HEK293 (cell line): ENCODE data around the gene DAZAP1.

Experiments used
- CTCF ChIA-PET: fragments of 350-600 bp; formaldehyde crosslinking; extraction: SDS; loops from one replicate; lab custom pipeline; 2021; ENCODE audit warnings: antibody characterized with exemption; lab: Yijun Ruan, JAX
- POLR2A ChIA-PET: fragments of 300-600 bp; formaldehyde crosslinking; extraction: SDS; loops from one replicate; lab custom pipeline; 2020; ENCODE audit warnings: antibody characterized with exemption, inconsistent platforms; lab: Yijun Ruan, JAX
- H3K27ac ChIP-seq: fragments of 200-500 bp; sonication (Bioruptor generic); 2 replicates; pipeline ENCODE4 v1.5.1; 2014; ENCODE audit warnings: low read depth, low read length, control low read depth, inconsistent platforms; ENCODE audit errors: extremely low read depth
- H3K36me3 ChIP-seq, 2 experiments: fragments of 200-500 bp in 1 of 2; sonication (Bioruptor generic) in 1 of 2; 1 replicate in 1 of 2; 2 replicates in 1 of 2; pipeline ENCODE4 v1.5.1; 2014 to 2017; ENCODE audit warnings: inconsistent platforms in 2 of 2, low read length in 2 of 2; ENCODE audit not compliant: control insufficient read depth in 2 of 2, insufficient read depth in 1 of 2
- H3K4me1 ChIP-seq: fragments of 200-500 bp; sonication (Bioruptor generic); 2 replicates; pipeline ENCODE4 v1.5.1; 2014; ENCODE audit warnings: mild to moderate bottlenecking, low read length, inconsistent platforms; ENCODE audit not compliant: control insufficient read depth, insufficient read depth
- H3K4me3 ChIP-seq: 2 replicates; pipeline ENCODE4 v1.5.1; 2011; ENCODE audit warnings: low read depth, mild to moderate bottlenecking, control low read depth, low read length, moderate library complexity
- H3K9me3 ChIP-seq: fragments of 200-500 bp; sonication (Bioruptor generic); 2 replicates; pipeline ENCODE4 v1.5.1; 2014; ENCODE audit warnings: low read depth, low read length, inconsistent platforms; ENCODE audit not compliant: control insufficient read depth, insufficient read depth
- ATF2 ChIP-seq: fragments of 450-650 bp; formaldehyde crosslinking; IDR thresholded peaks from 2 replicates; pipeline ENCODE4 v1.5.1; 2016; ENCODE audit warnings: missing biosample characterization, missing genetic modification characterization, low read depth
- GLI4 ChIP-seq: fragments of 450-650 bp; formaldehyde crosslinking; IDR thresholded peaks from 2 replicates; pipeline ENCODE4 v1.5.1; 2016; ENCODE audit warnings: missing biosample characterization, missing genetic modification characterization
- GLIS1 ChIP-seq: fragments of 450-650 bp; formaldehyde crosslinking; IDR thresholded peaks from 2 replicates; pipeline ENCODE4 v1.5.1; 2016; ENCODE audit warnings: missing biosample characterization, missing genetic modification characterization
- GLIS2 ChIP-seq: fragments of 450-650 bp; formaldehyde crosslinking; IDR thresholded peaks from 2 replicates; pipeline ENCODE4 v1.5.1; 2016; ENCODE audit warnings: missing biosample characterization, missing genetic modification characterization
- HOXC10 ChIP-seq: sonication (generic); formaldehyde crosslinking; IDR thresholded peaks from 2 replicates; pipeline ENCODE4 v1.8.1; 2023; ENCODE audit warnings: mild to moderate bottlenecking, missing genetic modification reagents
- IKZF3 ChIP-seq: fragments of 450-650 bp; IDR thresholded peaks from 2 replicates; pipeline ENCODE4 v1.5.0; 2018; ENCODE audit warnings: missing biosample characterization, mild to moderate bottlenecking, missing genetic modification characterization, moderate library complexity
- KLF1 ChIP-seq: fragments of 450-650 bp; formaldehyde crosslinking; IDR thresholded peaks from 2 replicates; pipeline ENCODE4 v1.5.1; 2016; ENCODE audit warnings: missing biosample characterization, missing genetic modification characterization
- KLF10 ChIP-seq: fragments of 450-650 bp; IDR thresholded peaks from 2 replicates; pipeline ENCODE4 v1.5.1; 2018; ENCODE audit warnings: missing biosample characterization, mild to moderate bottlenecking, missing genetic modification characterization
- KLF9 ChIP-seq: fragments of 450-650 bp; formaldehyde crosslinking; IDR thresholded peaks from 2 replicates; pipeline ENCODE4 v1.5.1; 2016; ENCODE audit warnings: missing biosample characterization, missing genetic modification characterization, low read depth
- SP2 ChIP-seq: fragments of 450-650 bp; formaldehyde crosslinking; IDR thresholded peaks from 2 replicates; pipeline ENCODE4 v1.5.1; 2016; ENCODE audit warnings: missing biosample characterization, missing genetic modification characterization
- SP3 ChIP-seq: fragments of 450-650 bp; formaldehyde crosslinking; IDR thresholded peaks from 2 replicates; pipeline ENCODE4 v1.5.1; 2016; ENCODE audit warnings: missing biosample characterization, missing genetic modification characterization
- SP7 ChIP-seq: fragments of 450-650 bp; formaldehyde crosslinking; IDR thresholded peaks from 2 replicates; pipeline ENCODE4 v1.5.1; 2016; ENCODE audit warnings: missing biosample characterization, missing genetic modification characterization
- ZBTB17 ChIP-seq: fragments of 450-650 bp; formaldehyde crosslinking; IDR thresholded peaks from 2 replicates; pipeline ENCODE4 v1.5.1; 2016; ENCODE audit warnings: missing biosample characterization, missing genetic modification characterization
- ZEB2 ChIP-seq: fragments of 450-650 bp; formaldehyde crosslinking; IDR thresholded peaks from 2 replicates; pipeline ENCODE4 v1.5.1; 2016; ENCODE audit warnings: missing biosample characterization, missing genetic modification characterization
- ZFP69B ChIP-seq: fragments of 450-650 bp; formaldehyde crosslinking; IDR thresholded peaks from 2 replicates; pipeline ENCODE4 v1.5.1; 2016; ENCODE audit warnings: missing biosample characterization, missing genetic modification characterization
- ZIC2 ChIP-seq: fragments of 450-650 bp; formaldehyde crosslinking; IDR thresholded peaks from 2 replicates; pipeline ENCODE4 v1.5.1; 2016; ENCODE audit warnings: missing biosample characterization, missing genetic modification characterization
- ZNF146 ChIP-seq: fragments of 450-650 bp; formaldehyde crosslinking; IDR thresholded peaks from 2 replicates; pipeline ENCODE4 v1.5.1; 2016; ENCODE audit warnings: missing biosample characterization, missing genetic modification characterization
- ZNF148 ChIP-seq: fragments of 450-650 bp; formaldehyde crosslinking; IDR thresholded peaks from 2 replicates; pipeline ENCODE4 v1.5.0; 2017; ENCODE audit warnings: missing biosample characterization, missing genetic modification characterization, borderline replicate concordance
- ZNF23 ChIP-seq: fragments of 450-650 bp; formaldehyde crosslinking; IDR thresholded peaks from 2 replicates; pipeline ENCODE4 v1.5.1; 2016; ENCODE audit warnings: missing biosample characterization, missing genetic modification characterization, borderline replicate concordance
- ZNF24 ChIP-seq: fragments of 450-650 bp; formaldehyde crosslinking; IDR thresholded peaks from 2 replicates; pipeline ENCODE4 v1.5.1; 2016; ENCODE audit warnings: missing biosample characterization, missing genetic modification characterization
- ZNF324 ChIP-seq: fragments of 450-650 bp; formaldehyde crosslinking; IDR thresholded peaks from 2 replicates; pipeline ENCODE4 v1.5.1; 2016; ENCODE audit warnings: missing biosample characterization, missing genetic modification characterization
- ZNF341 ChIP-seq: fragments of 450-650 bp; formaldehyde crosslinking; IDR thresholded peaks from 2 replicates; pipeline ENCODE4; 2016; ENCODE audit warnings: low read depth, missing biosample characterization, missing genetic modification characterization
- ZNF398 ChIP-seq: fragments of 450-650 bp; formaldehyde crosslinking; IDR thresholded peaks from 2 replicates; pipeline ENCODE4 v1.5.1; 2017; ENCODE audit warnings: missing biosample characterization, missing genetic modification characterization
- ZNF48 ChIP-seq: fragments of 450-650 bp; formaldehyde crosslinking; IDR thresholded peaks from 2 replicates; pipeline ENCODE4 v1.5.1; 2016; ENCODE audit warnings: missing biosample characterization, missing genetic modification characterization
- ZNF600 ChIP-seq: fragments of 450-650 bp; formaldehyde crosslinking; IDR thresholded peaks from 2 replicates; pipeline ENCODE4 v1.5.1; 2016; ENCODE audit warnings: missing biosample characterization, missing genetic modification characterization
- ZNF664 ChIP-seq: fragments of 450-650 bp; formaldehyde crosslinking; IDR thresholded peaks from 2 replicates; pipeline ENCODE4 v1.5.1; 2016; ENCODE audit warnings: missing biosample characterization, missing genetic modification characterization
- ZNF670 ChIP-seq: fragments of 450-650 bp; formaldehyde crosslinking; IDR thresholded peaks from 2 replicates; pipeline ENCODE4 v1.5.1; 2016; ENCODE audit warnings: missing biosample characterization, missing genetic modification characterization, low read depth
- ZNF707 ChIP-seq: fragments of 450-650 bp; formaldehyde crosslinking; IDR thresholded peaks from 2 replicates; pipeline ENCODE4 v1.5.1; 2016; ENCODE audit warnings: missing biosample characterization, missing genetic modification characterization

DAZAP1 gene

DNA sequence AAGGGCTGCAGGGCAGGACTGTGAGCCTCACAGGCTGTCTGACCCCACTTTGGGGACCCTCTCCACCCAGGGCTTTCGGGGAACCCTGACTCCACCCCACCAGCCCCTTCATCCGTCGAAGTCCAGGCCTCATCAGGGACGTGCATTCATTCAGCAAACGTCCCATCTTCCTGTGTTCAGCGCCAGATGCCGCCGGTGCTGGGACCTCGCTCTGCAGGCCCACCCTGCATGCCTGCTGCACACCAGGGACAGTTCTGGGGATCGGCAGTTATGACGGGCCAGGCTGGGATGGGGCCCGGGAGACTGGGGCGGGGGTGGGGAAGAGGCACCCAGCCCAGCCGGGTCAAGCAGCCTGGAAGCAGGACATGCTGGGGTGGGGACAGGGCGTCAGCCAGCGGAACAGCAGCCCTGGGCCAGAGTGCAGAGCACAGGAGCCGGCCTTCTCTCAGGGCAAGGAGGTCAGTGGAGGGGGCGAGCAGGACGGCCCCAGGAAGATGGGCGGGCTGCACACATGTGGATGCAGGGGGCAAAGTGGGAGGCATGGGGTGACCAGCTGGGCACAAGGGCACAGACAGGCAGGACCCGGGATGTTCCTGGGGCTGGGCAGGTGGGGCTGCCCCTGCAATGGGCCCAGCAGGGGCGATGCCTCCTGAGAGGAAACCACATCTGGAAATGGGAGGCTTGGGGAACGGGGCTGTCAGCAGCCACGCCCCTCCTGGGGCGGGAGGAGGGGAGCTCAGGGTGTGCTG, 11.2 kb upstream of the DAZAP1 start (continued):
- 0 out of 2 replicates have a peak, but pooled peaks have one; percentile 29 for TF ChIP-seq KLF10 (tag by site-specific recombination)
- TF ChIP-seq SP3 (tag by site-specific recombination), result peak; percentile 57; the same call in 1 of the 2 replicates
- TF ChIP-seq ZNF664 (tag by site-specific recombination), result no peak
- 0 out of 2 replicates have a peak, but pooled peaks have one; percentile 39 for TF ChIP-seq GLIS1 (tag by site-specific recombination)
- TF ChIP-seq ZBTB17 (tag by site-specific recombination), result 0 out of 2 replicates have a peak, but pooled peaks have one; percentile 10
- TF ChIP-seq ZNF148 (tag by site-specific recombination), result no peak
- TF ChIP-seq ZFP69B, result 0 out of 2 replicates have a peak, but pooled peaks have one; percentile 24
- peak; percentile 70 for TF ChIP-seq KLF9
- peak; percentile 48; the same call in 1 of the 2 replicates for TF ChIP-seq ZNF341 (tag by site-specific recombination)
- TF ChIP-seq ZIC2 (tag by site-specific recombination), result peak; percentile 78
- no peak for TF ChIP-seq ZNF24 (tag by site-specific recombination)
- peak; percentile 89 for TF ChIP-seq ZNF600 (tag by site-specific recombination)

DNA sequence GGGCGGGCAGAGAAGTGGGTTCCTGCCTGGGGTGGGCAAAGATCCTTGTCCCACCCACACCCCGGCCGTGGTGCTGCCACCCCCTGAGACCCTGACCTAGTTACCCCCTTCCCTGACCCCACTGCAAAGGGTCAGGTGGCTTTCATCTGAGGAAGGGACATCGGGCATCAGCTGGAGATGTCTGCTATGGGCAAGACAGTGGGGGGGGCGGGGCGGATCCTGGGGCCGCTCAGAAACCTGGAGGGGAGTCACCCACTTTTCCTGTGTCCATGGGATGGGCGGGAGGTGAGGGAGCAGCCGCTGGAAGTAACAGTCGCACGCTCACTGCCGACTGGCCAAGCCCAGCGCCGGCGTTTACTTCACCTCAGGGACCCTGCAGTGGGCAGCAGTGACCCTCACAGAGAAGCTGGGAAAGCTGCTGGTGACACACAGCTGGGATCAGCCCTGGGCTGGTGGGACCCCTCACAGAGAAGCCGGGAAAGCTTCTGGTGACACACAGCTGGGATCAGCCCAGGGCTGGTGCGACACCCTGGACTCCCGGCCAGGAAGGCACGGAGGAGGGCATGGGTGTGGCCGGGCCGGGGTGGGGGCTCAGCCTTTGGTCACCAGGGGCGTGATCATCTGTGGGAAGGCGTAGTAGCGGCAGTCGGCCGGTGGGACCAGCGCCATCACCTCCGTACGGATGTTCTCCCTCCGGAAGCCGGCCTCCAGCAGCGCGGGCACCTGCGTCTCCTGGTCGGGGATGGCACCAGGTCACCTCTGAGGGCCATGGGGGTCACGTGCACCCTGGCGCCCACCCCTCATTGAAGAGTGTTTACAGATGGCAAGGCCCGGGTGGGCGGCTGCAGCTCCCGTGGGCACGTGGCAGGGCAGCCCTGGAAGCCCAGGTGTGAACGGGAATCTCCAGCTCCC, 10.4 kb upstream of the DAZAP1 start:
- H3K9me3 ChIP-seq, result no peaks in the 10 kb centered on the region
- ChIA-PET POLR2A (interaction anchor here (0.6 to 2.4 kb wide), 4 partner anchors 8 to 128 kb away, joined by 3 to 7 read pairs (median 5); partner anchors contain the start of gene CIRBP), CTCF (no interaction called here)
- H3K27ac ChIP-seq, result no peak overlapping the region
- H3K4me1 ChIP-seq, result no peaks in the 10 kb centered on the region
- H3K36me3 ChIP-seq, result peaks cover 0 to 45% of the 10 kb centered on the region in 2 experiments; a peak in 2 of 3 replicates
- no peak overlapping the region for H3K4me3 ChIP-seq
- TF ChIP-seq ZFP69B (no peak), GLIS2 (0 out of 2 replicates have a peak, but pooled peaks have one; percentile 2), ZBTB17 (tag by site-specific recombination) (peak; percentile 63; the same call in 1 of the 2 replicates), ATF2 (tag by site-specific recombination) (no peak), ZNF324 (tag by site-specific recombination) (no peak), ZNF146 (no peak), ZNF48 (tag by site-specific recombination) (no peak), SP7 (no peak), ZIC2 (tag by site-specific recombination) (peak; percentile 60; the same call in 1 of the 2 replicates), SP2 (tag by site-specific recombination) (0 out of 2 replicates have a peak, but pooled peaks have one; percentile 5), KLF1 (tag by site-specific recombination) (peak; percentile 51), ZNF707 (tag by site-specific recombination) (no peak), ZNF670 (no peak), HOXC10 (CRISPR knock-in tag) (no peak), IKZF3 (tag by site-specific recombination) (0 out of 2 replicates have a peak, but pooled peaks have one; percentile 26), ZNF23 (tag by site-specific recombination) (peak; percentile 95), ZNF398 (tag by site-specific recombination) (peak; percentile 34; the same call in 1 of the 2 replicates), GLIS1 (tag by site-specific recombination) (0 out of 2 replicates have a peak, but pooled peaks have one; percentile 1), GLI4 (tag by site-specific recombination) (no peak), ZEB2 (no peak)
